NCI-H2029 treated with DMSO at 0.1 percent for 48 hours (cell line): ENCODE results near the gene NANS.
"Not testable (repeated sequence)": the region's sequence is repeated elsewhere in the genome, so short reads cannot be mapped to it uniquely, and the experiment has no call there.

ENCODE experiments used
- DNase-seq: peaks from one replicate; lab custom pipeline; 2025; lab: John Stamatoyannopoulos, UW

Gene NANS

DNA sequence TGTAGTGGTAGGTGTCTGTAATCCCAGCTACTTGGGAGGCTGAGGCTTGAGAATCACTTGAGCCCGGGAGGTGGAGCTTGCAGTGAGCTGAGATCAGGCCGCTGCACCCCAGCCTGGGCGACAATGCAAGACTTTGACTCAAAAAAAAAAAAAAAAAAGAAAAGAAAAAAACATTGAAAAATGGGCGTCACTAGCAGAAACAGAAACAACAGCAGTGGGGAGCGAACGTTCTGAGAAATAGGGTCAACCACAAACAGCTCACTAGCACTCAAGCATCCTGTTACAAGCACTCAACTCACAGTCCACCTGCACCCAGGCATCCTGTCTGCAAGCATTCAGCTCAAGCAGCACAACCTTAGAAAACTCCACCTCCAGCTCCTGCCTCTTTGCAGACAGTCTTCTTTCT lies 45.3 kb downstream of the NANS start:
- DNase-seq = peak; percentile 96

DNA sequence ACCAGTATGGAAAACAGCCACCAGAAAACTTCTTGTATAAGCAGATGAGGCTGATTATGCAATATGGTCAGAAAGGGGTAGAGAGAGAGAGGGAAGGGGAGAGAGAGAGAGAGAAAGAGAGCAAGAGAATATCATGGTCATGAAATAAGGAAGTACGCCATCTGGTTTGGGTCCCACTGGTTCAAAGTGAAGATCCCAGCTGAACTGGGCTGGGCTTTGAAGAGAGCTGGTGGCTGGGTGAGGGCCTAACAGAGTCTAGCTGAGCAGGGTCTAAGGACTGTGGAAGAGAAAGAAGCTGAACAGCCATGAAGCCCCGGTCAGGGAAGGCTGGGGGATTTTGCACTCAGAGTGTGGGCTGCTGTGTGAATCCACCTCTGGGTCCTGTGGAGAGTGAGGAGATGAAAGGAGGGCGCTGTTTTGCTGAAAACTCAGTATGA lies 47.9 kb downstream of the NANS start:
- no peak for DNase-seq

DNA sequence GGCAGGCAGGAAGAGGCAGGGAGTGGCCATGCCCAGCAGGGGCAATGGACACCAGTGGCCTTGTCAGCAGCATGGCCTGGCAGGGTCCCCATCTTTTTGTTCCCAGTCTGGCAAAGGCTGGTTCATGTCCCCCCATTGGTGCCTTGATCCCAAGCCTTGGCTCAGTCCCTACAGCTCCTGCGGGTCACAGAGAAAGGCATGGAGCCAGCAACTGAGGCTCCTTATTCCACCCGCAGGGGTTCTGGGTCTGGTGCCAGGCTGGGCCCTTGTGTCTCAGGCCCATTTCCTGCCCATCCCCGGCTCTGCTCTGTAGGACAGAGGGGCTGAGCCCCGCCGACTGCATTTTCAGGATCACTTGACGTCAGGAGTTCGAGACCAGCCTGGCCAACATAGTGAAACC lies 48.5 kb downstream of the NANS start:
- no peak for DNase-seq

DNA sequence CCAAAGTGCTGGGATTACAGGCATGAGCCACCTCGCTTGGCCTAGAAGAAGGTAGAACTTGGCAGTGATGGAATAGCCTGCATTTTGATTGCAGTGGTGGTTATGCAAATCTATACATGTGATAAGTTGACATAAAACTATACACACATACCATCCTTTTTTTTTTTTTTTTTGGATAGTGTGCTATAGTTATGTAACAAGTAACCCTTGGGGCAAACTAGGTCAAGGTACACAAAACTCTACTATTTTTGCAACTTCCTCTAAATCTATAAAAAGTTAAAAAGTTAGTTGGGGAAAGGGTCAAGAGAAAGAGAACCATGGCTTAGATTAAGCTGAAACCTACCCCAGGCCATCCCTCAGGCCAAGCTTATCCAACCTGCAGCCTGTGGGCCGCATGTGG lies 51.4 kb downstream of the NANS start:
- DNase-seq = no peak

DNA sequence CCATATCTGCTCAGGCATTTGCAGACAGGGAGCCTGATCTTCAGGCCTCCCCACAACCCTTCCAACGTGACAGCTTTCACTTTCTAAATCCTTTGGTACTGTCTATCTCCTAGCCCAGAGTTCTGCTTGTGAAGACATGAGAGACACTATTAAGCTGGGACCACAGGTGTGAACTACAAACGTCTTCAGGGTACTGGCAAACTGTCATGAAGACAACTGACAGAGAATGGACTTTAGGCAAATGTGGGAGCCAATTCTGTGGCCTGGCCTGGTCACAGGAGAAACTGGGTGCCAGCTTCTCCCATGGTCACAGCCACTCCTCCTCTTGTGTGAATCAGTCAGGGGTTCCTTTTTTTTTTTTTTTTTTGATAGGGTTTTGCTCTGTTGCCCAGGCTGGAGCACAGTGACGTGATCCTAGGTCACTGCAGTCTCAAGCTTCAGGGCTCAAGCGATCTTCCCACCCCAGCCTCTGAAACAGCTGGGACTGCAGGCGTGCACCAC lies 52.0 kb downstream of the NANS start:
- DNase-seq = no peak

DNA sequence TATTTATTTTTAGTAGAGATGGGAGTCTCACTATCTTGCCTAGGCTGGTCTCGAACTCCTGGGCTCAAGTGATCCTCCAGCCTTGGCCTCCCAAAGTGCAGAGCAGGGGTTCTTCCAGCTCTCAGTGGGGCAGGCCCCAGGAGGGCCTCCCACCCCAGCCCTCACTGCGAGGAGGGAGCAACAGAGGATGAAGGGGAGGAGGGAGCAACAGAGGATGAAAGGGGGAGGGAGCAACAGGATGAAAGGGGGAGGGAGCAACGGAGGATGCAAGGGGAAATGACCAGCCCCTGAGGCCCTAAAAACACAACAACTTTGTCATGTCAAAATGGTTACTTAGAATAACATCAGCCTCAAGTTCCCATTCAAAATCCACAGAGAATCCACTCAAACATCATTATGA lies 52.5 kb downstream of the NANS start:
- no peak for DNase-seq

DNA sequence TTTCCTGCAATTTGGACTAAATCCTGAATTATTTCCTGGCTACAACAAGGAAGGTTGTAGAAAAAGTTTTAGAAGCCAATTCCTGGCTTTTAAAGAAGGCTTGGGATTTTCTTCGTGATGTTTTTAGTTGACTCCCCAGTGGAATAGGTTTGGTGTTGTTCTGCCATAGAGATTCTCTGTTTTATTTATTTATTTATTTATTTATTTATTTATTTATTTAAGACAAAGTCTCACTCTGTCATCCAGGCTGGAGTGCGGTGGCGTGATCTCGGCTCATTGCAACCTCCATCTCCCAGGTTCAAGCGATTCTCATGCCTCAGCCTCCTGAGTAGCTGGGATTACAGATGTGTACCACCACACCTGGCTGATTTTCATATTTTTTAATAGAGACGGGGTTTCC lies 60.6 kb downstream of the NANS start:
- DNase-seq = not testable (repeated sequence)

DNA sequence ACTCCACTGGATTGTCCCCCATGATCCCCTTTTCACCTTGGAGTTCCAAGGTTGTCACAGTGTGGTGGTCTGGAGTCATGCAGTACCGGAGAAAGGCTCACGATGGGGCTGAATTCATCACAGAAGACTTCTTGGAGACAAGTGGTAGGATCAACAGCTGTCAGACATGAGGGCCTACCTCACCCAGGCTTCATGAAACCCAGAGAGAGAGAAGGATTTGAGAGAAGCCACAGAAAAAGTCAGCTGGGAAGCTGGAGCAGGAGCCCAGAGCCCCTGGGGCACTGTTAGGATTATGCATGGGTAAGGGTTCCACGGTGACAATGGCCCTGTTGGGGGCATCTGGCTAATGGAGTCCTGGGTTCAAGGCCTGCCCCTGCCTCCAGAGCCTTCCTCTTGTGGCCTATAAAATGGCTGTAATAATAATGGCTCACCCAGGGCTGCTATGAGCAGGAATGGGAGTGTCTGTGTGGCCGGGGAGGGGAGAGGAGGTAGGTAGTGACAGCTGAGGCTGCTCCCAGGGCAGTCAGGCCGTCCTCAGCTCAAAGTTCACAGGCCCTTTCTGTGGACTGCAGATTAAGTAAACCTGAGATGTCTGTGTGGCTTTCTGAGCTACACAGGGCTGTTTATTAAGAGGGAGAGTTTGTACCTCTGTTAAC lies 61.6 kb downstream of the NANS start:
- DNase-seq = no peak

DNA sequence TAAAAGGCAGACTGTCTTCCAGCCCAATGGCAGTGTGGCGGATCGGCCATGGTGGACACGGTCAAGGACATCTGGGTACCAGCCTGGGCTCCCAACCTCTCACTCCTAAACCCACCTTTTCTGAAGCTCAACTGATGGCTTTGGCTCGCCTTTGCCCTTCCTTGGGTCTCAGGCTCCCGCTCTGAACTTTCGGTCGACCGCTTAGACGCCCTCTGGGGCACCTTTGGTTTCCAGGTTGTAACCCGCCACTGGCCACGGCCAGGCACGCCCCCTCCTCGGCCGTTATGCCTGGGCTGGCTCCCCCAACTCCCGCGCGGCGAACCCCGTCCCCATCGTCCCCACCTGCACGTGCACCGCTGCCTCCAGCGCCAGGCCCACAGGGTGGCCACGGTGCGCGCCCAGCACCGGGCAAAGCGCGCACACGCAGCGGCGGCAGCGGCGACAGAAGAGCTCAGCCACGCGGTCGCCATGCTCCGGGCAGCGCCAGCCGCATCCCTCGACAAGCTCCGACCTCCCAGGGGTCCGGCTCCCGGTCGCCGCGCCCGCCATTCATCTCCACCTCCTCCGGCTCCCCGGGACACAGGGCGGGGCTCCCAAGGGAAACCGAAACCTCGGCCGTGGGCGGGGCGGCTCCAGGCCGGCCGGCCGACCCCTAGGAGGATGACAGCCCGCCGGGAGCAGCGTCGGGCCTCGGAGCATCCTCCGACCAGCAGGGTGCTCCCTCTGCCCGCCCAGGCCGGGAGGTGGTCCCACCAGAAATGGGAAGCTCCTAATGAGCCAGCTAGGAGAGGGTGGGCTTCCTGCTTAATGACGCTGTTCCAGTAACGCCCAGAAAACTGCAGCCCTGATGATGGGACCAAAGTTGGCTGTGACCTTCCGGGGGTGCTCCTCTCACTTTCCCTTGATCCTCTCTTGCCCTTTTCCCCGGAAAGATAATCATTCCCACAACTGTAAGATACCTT lies 62.4 kb downstream of the NANS start, which contains the start of gene TRIM14:
TSS of gene TRIM14 (minus strand) at position 583 of the 962 bp plus-strand sequence. CDS start at position 549, 34 bp downstream.
- DNase-seq = no peak

DNA sequence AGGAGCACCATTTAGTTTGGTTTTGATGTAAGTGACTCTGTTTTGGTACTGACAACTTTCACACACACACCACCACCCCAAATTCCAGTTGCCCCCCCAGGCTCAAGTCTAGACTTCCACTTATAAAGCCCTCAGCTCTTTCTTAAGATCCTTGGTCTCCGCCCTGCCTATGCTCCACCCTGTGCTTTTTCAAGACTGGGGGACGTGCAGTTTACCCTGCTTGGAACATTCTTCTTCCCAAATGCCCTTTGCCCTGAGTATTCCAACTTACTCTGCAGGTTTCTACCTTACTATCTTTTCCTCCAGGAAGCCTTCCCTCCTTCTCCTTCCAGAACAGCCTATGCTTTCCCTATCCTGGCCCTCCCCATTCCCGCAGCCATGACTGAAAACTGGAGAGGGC lies 63.9 kb downstream of the NANS start:
- DNase-seq = no peak

DNA sequence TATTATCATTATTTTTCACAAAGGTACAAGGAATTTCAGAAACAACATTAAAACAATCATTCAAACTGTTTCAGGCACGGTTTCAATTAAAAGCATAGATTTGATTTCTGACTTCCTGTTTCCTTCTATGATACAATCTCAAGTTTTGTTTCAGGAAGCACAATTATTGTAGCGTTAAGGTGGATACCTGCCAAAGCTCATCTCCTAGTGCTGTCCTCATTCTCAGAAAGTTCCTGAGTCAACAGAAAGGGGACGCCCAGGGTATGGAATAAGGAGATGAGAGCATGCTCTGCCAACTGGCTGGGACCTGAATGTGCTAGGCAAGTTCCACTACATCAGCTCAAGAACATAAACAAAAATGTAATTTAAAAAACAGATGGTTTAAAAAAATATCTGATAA lies 64.5 kb downstream of the NANS start:
- peak; percentile 88 for DNase-seq

DNA sequence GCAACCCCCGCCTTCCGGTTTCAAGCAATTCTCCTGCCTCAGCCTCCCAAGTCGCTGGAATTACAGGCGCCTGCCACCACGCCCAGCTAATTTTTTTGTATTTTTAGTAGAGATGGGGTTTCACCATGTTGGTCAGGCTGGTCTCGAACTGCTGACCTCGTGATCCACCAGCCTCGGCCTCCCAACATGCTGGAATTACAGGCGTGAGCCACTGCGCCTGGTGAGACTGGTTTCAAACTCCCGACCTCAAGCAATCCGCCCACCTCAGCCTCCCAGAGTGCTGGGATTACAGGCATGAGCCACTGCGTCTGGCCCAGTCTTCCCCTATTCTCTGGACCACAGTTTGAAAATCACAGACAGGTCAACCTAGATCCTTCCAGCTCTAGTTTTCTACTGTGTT lies 67.6 kb downstream of the NANS start:
- DNase-seq = not testable (repeated sequence)

DNA sequence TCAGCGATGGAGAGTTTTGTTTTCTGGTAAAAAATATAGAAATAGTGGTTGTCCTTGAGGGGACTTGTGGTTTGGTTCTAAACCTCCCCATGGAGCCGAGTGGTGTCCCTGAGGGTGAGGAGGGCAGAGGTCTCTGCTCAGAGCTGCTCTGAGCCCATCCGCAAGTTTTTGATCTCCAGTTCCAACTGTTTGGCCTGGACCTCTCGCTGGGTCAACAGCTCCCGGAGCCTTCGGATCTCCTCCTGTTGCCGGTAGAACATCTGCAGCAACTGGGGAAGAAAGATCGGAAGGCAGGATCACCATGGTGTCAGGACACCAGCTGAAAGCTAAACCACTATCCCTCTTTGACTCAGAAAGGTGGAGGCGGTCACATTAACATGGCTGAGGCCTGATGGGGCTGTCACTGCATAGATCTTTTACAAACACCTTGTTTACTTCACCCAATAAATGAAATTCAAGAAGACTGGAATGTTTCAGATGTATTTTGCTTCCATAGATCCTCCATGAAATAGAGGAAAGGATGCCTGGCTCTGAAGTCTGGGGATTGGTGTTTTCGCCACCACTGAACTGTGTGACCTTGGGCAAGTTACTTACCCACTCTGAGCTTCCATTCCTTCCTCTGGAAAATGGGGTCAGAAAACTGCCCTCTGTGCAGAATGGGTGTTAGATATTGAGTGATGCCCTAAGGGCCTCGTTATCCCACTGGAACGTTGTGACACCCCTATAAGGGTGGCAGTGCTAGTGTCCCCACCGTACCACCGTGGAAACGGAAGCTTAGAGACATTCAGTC lies 68.3 kb downstream of the NANS start:
- no peak for DNase-seq

DNA sequence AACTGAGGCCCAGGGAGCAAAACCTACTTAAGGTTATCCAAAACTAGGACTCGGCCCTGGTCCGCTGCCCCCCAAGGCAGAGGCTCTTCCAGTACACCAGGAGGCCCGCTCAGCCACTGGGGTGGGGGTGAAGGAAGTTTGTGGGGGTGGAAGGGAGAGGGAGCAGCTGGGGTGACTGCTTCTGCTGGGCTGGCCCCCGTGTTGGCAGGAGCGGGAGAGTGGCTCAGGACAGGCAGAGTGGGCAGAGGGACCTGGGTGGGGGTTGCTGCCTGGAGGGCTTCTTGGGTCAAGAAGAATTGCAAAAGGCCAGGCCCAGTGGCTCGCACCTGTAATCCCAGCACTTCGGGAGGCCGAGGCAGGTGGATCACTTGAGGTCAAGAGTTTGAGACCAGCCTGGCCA lies 70.7 kb downstream of the NANS start:
- no peak for DNase-seq

DNA sequence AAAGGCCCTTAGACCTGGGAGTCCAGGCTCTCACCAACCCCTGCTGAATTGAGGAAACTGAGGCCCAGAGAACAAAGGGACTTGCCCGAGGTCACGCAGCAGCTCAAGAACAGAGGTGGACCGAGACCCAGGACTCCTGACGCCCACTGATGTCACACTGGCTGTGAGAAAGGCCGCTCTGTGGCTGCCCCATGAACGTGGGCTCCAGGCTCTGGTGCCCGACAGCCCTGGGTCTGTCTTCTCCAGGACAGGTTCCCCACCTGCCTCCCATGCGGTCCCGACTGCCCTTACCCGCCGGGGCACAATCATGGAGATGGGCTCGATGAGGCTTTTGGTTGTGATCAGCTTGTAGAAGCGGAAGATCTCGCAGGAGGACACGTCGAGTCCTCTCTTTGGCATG lies 71.8 kb downstream of the NANS start:
- no peak for DNase-seq

DNA sequence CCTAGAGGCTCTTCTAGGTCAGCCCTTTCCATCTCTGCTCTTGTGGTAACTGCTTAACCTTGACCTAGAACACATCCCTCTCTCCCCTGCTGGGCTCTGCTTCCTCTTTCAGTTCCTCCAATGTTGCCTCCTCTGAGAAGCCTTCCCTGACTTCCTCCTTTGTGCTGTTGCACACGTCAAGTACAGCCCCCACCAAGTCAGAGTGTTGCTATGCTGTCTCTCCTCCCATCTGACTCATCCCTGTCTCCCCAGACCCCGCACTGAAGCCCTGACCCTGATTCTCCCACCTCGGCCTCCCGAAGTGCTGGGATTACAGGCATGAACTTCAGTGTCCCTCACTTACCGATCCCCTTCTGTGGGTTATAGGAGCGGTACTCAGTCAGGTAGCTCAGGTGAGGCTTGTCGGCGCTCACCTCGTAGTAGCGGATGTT lies 72.9 kb downstream of the NANS start:
- DNase-seq = no peak

DNA sequence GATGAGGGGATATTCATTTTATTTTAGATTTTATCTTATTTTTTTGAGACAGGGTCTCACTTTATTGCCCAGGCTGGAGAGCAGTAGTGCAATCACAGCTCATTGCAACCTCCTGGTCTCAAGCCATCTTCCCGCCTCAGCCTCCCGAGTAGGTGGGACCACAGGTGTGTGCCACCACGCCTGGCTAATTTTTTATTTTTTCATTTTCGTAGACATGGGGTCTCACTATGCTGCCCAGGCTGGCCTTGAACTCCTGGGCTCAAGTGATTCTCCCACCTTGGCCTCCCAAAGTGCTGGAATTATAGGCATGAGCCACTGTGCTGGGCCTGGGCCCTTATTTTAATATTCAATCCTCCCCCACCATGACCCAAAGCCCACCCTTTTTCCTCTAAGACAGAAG lies 73.5 kb downstream of the NANS start:
- not testable (repeated sequence) for DNase-seq

DNA sequence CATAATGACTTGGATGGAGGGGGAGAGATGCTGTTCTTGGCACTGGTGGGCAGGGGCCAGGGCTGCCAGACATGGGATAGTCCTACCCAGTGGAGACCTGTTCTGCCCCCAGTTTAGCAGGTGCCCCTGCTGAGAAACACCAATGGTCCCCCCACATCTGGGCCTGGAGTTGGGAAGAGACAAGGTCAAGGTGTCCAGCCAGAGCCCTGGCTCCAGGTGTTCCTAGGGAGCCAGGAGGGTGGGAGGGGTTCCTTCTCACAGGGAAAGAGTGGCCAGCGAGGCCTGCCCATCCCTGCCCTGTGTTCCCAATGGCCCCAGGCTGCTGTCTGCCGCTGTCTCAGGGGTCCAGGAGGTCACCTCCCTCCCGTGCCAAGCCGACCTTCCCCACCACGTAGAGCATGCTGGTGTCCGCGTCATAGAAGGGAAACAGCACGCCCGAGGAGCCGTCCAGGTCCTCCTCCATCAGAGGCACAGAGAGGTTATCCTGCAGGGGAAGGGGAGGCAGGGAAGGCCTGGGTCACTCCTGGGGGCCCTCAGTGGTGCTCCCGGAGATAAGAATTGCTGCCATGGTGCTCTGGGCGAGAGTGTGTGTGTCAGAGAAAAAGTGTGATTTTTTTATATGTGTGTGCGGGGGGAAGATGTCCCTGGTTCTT lies 74.2 kb downstream of the NANS start:
- DNase-seq = no peak

DNA sequence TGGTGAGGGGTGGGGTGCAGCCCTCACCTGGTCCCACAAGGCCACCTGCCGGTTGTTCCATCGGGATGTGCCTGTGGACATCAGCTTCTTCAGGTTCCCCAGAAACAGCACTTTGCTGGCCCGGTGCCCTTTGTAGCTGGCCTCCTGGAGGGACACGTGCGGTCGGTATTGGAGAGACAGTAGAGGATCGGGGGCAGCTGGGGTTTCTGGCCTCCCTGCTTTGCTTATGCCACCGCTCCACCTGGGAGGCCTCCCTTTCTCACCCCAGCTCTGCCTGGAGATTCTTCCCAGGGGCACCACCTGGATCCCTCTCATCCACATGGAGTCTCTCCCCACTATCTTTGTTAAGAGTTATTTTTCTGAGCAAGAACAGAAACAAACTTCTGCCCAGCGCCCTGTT lies 75.6 kb downstream of the NANS start:
- no peak for DNase-seq
